SK-N-MC (cell line): ENCODE measurements around the gene TRIM32.

Experiments used
- EZH2 ChIP-seq: fragments of 200-600 bp; sonication (generic); IDR thresholded peaks from one replicate; pipeline ENCODE4 v1.6.1; 2017; ENCODE audit warnings: antibody characterized with exemption
- POLR2AphosphoS5 ChIP-seq: IDR thresholded peaks from 2 replicates; pipeline ENCODE4 v1.6.1; 2012; ENCODE audit warnings: mild to moderate bottlenecking, low read depth, low read length, borderline replicate concordance

- TF ChIP-seq POLR2AphosphoS5, result no peak
- TF ChIP-seq EZH2, result no peak
These were observed 28.8 kb upstream of the TRIM32 start for GRCh38 chr9:116658265-116658664.
